ENCODE data around the gene COL25A1.
A peak's percentile ranks its signal among the peaks of the same experiment; 100 is the strongest.
"Not testable (repeated sequence)": the region's sequence is repeated elsewhere in the genome, so short reads cannot be mapped to it uniquely, and the experiment has no call there.

The COL25A1 gene

DNA sequence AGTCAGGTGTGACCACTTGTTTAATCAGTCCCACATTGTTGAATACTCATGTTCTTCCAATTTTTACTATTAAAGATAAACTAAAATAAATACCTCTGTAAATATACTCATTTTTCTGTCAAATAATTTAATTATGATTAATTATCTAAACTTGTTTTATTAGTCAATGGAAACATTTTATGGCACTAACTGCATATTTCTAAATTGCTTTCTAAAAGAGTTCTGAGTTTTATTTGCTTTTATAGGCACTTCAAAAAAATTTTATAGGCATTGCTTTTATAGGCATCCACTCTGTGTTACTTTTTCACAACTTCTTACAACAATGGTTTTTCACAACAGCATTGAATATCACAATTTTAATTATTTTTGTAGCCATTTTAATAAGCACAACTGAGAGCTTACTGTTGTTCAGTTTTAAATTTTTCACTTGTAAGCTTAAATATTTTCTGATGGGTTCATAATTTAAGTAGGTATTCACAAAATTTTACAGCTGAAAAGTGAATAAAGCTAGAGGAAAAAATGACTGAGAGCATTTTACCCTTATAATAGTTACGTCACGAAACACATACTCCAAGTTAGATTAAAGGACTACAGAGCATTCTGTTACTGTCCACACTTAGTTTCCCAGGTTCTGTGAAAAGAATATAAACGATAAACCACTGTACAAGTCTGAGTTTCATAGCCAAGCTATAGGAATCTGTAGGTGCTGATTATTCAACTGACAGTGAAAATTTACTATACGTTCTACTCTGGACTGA lies 398.8 kb downstream of the COL25A1 start:
- no peak for DNase-seq (ENCODE audit: low read depth)
- no peak overlapping the region for H3K4me3 ChIP-seq (ENCODE audit: low read depth, low read length)

DNA sequence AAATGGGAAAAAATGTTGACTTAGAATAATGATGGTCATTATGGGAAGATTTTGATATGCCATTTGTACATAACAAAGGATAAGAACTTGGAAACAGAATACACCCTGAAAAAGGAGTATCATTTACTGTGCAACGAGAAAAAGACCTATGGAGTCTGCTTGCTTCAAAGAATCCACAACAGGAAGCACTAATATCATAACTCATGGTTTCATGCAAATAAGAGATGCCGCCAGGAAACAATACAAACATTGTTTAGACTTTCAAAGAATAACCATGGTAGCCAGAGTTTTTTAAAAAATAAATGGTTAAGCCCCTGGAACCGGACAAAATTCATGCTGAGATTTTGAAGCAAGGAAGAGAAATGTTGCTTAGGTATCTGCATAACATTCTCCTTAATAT lies 399.7 kb downstream of the COL25A1 start:
- no peak for DNase-seq (ENCODE audit: low read depth)
- no peak overlapping the region for H3K4me3 ChIP-seq (ENCODE audit: low read depth, low read length)

GRCh38 chr4:108901291-108901690 lies 401.2 kb downstream of the COL25A1 start:
- no peak for DNase-seq (ENCODE audit: low read depth)
- H3K4me3 ChIP-seq (ENCODE audit: low read depth, low read length), result no peak overlapping the region

DNA sequence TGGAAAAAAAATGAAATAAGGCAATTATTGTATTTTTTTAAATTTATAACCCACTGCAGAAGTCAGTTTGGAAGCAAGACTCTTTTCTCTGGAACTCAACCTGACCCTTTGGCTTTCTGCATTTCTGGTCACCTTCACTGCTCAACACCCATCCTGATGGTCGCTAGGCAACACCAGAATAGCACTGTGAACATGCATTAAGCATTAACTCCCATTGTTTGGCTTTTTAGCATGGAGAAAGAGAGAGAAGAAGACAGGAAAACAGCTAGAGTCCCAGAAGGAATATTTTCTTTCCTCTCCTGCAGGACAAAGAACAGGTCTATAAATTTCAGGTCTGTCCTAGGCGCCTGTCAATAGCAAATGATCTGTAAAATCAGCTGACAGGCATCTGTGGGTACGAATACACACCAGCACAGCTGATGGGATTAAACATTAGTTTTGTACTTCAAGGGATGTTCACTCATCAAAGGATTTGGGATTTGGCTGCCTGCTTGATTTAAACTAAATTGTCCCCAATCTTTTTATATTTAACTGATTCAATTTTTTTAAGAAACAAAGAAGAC lies 402.4 kb downstream of the COL25A1 start:
- no peak for DNase-seq (ENCODE audit: low read depth)
- no peak overlapping the region for H3K4me3 ChIP-seq (ENCODE audit: low read depth, low read length)

DNA sequence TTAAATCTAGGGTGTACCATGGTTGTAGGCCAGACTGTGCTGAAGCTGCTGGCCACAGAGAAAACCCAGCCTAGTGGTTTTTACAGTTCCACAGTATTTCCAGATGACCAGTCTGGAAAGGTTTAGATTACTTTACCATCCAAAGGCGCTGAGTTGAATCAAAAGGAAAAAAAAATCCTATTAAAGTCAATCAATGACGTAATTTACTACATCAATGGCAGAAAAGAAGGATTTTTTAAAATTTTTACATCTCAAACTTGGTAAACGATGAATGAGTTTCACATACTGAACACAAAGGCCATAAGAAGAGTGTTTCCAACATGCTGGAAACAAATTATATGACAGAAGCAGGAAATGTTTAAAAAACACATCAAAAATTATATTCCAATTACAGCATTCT lies 409.0 kb downstream of the COL25A1 start:
- no peak overlapping the region for H3K4me3 ChIP-seq (ENCODE audit: low read depth, low read length)
- no peak for DNase-seq (ENCODE audit: low read depth)

GRCh38 chr4:108891896-108892590 lies 410.4 kb downstream of the COL25A1 start:
- no peak overlapping the region for H3K4me3 ChIP-seq (ENCODE audit: low read depth, low read length)
- DNase-seq (ENCODE audit: low read depth), result no peak

DNA sequence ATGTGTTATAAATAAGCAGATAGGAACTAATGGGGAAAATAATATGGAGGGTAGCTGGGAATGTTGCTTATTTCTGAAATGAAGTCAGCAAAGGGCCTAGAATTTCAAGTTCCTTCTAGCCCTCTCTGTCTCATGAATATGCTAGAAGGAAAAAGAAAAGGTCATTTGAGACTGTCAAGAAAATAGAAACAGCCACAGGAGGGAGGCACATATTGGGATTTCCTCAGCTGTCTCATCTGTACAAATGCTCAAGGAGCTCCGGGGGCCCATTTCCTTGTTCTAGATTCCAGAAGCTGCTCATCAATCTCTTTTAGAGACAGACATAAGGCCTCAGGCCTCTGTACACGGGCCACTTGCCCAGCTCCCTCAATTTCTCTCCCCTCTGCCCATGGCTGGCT lies 412.0 kb downstream of the COL25A1 start:
- no peak for DNase-seq (ENCODE audit: low read depth)
- no peak overlapping the region for H3K4me3 ChIP-seq (ENCODE audit: low read depth, low read length)

- DNase-seq (ENCODE audit: low read depth), result no peak
- no peak overlapping the region for H3K4me3 ChIP-seq (ENCODE audit: low read depth, low read length)
Measured at GRCh38 chr4:108889696-108890483, 412.6 kb downstream of the COL25A1 start.

DNA sequence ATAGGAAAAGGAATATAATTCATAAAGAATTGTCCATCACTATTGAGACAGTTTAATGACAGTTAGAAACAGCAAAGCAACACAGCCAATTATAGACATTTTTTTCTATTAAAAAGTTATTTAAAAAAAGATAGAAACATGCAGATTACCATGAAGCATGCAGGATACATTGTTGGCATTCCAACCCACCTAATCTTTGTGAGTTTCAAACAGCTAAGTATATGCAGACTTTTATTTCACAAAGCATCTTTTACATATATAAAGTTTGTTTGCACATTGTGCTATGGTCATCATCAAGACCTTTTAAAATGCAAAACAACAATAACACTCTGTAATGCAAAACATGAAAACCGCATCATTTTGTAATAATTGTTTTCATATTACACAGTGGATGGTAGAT lies 413.7 kb downstream of the COL25A1 start:
- H3K4me3 ChIP-seq (ENCODE audit: low read depth, low read length), result no peak overlapping the region
- DNase-seq (ENCODE audit: low read depth), result no peak

- no peak for DNase-seq (ENCODE audit: low read depth)
- no peak overlapping the region for H3K4me3 ChIP-seq (ENCODE audit: low read depth, low read length)
Measured at GRCh38 chr4:108887034-108887433, 415.4 kb downstream of the COL25A1 start.

GRCh38 chr4:108885211-108885610 lies 417.2 kb downstream of the COL25A1 start:
- no peak overlapping the region for H3K4me3 ChIP-seq (ENCODE audit: low read depth, low read length)
- peak; percentile 16 for DNase-seq (ENCODE audit: low read depth)

DNA sequence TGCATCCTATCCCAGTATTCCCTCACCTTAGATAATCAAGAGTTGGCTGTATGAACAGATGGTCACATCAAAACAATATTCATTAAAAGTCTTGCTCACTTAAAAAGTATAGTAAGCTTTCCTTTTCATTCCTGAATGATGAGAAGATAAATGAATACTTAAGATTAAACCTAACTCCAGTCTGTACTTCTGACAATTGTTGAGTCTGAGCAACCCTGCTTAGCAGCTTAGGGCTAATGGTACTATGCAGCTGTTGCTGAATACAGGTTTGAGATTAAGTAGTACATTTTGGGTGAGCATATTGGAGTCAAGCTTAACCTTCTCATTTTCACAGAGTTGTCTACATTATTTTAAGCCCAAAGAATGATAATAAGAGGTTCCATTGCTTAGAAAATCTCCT lies 417.9 kb downstream of the COL25A1 start:
- DNase-seq (ENCODE audit: low read depth), result no peak

DNA sequence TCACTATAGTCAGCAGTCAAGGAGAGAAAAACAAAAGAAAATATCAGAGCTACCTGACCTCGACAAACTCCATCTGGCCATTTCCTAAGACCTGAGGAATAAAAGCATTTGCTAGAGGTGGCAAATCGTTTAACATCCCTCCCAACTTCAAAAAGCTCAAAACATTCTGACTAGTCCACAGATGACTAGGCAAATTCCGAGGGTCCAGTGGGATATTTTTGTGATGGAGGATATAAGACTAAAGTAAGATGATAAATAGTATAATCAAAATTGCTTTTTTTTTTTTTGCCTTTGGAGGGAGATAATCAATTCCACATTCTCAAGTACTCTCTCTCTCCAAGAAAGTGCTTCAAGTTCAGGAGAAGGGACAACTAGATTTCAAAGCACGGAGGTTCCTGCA lies 420.5 kb downstream of the COL25A1 start:
- H3K4me3 ChIP-seq (ENCODE audit: low read depth, low read length), result no peak overlapping the region
- DNase-seq (ENCODE audit: low read depth), result no peak

More for the DNA sequence above, 417.9 kb downstream of the COL25A1 start:
- no peak overlapping the region for H3K4me3 ChIP-seq (ENCODE audit: low read depth, low read length)

DNA sequence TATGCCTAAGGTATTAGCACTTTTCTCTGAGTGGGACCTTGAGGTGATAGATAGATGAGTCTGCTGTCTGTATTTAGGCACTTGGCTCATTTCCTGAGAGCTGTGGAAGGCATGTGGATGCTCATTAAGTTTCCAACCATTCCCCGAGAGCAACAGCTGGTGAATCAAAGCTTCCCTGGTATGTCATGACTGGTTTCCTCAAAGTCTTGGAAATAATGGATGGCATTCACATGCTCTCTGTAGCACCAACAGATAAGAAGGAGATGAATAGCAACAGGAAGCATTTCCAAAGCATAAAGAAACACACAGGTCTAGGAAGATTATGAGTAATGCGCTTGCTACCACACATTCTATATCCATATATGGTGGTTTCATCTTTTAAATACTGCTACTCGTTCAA lies 421.3 kb downstream of the COL25A1 start:
- no peak overlapping the region for H3K4me3 ChIP-seq (ENCODE audit: low read depth, low read length)
- DNase-seq (ENCODE audit: low read depth), result peak; percentile 67

GRCh38 chr4:108878806-108879205 lies 423.7 kb downstream of the COL25A1 start:
- H3K4me3 ChIP-seq (ENCODE audit: low read depth, low read length), result no peak overlapping the region
- no peak for DNase-seq (ENCODE audit: low read depth)

DNA sequence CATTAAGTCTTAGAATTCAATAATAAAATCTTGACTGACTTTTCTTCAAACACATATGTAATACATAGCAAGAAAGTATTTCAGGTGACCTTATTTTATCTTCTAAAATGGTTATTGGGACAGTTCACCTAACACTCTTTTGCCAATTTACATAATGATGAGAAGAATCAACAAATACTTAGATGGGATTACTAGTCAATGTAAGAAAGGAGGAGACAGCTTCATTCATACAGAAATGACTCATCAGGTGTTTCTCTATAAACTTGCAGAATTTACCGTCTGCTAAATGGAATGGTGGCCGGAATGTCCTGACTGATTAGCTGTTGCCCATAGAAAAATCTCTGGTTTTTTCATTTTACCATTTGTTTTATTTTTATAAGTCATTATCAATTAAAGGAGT lies 424.6 kb downstream of the COL25A1 start:
- no peak overlapping the region for H3K4me3 ChIP-seq (ENCODE audit: low read depth, low read length)
- DNase-seq (ENCODE audit: low read depth), result no peak

DNA sequence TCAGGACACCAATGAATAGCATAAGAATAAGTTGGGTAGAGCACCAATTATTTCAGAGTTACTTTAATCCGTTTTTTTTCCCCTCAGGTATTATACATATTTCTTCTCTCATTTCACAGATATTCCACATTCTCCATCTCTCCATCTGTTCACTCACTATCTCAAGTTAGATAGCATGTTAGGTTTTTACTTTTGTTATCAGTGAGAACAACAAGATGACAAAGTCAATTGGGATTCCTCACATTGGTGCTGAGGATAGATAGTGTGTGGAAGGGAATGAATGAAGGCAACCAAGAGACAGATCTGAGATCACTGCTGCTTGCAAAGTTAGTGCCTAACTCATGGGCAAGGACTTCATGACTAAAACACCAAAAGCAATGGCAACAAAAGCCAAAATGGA lies 427.7 kb downstream of the COL25A1 start:
- DNase-seq (ENCODE audit: low read depth), result no peak
- H3K4me3 ChIP-seq (ENCODE audit: low read depth, low read length), result no peak overlapping the region

DNA sequence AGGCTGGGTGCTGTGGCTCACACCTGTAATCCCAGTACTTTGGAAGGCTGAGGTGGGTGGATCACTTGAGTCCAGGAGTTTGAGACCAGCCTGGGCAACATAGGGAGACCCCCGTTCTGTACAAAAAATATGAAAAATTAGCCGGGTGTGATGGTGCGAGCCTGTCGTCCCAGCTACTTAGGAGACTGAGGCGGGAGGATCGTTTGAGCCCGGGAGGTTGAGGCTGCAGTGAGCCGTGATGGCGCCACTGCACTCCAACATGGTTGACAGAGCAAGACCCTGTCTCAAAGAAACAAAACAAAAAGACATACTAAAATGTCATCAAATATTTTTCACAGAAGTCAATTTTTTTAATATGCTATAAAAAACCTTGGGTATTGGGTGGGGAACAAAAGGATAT lies 432.5 kb downstream of the COL25A1 start:
- not testable (repeated sequence) for H3K4me3 ChIP-seq (ENCODE audit: low read depth, low read length); DNase-seq (ENCODE audit: low read depth)

GRCh38 chr4:108868606-108869227 lies 433.7 kb downstream of the COL25A1 start:
- no peak for DNase-seq (ENCODE audit: low read depth)
- no peak overlapping the region for H3K4me3 ChIP-seq (ENCODE audit: low read depth, low read length)

- DNase-seq (ENCODE audit: low read depth), result no peak
- H3K4me3 ChIP-seq (ENCODE audit: low read depth, low read length), result no peak overlapping the region
Measured at GRCh38 chr4:108867476-108867875, 435.0 kb downstream of the COL25A1 start.
